GM23338 (cell line): Measurements from ENCODE around the gene PGPEP1.

Source experiments
- EZH2 ChIP-seq: fragments of 200-600 bp; sonication (generic); IDR thresholded peaks from one replicate; pipeline ENCODE4 v1.8.0; 2017; ENCODE audit warnings: antibody characterized with exemption, mild to moderate bottlenecking, low read depth; ENCODE audit not compliant: unreplicated experiment
- EZH2phosphoT487 ChIP-seq: fragments of 200-600 bp; sonication (generic); IDR thresholded peaks from one replicate; pipeline ENCODE4 v1.8.1; 2018; ENCODE audit warnings: antibody characterized with exemption; ENCODE audit not compliant: unreplicated experiment
- NANOG ChIP-seq: IDR thresholded peaks from 2 replicates; pipeline ENCODE4 v1.6.1; 2016; ENCODE audit warnings: antibody characterized with exemption, borderline replicate concordance
- POLR2AphosphoS5 ChIP-seq: IDR thresholded peaks from 2 replicates; pipeline ENCODE4 v1.6.1; 2016; ENCODE audit warnings: antibody characterized with exemption, low read depth
- ZNF114 ChIP-seq: fragments of 250-450 bp; sonication (Bioruptor Pico); IDR thresholded peaks from 2 replicates; pipeline ENCODE4 v1.5.0; 2020; ENCODE audit warnings: mild to moderate bottlenecking, moderate library complexity
- TF ChIP-seq, protein P1 (sequence below), 2 experiments: fragments of 200-600 bp in 1 of 2; sonication (generic) in 1 of 2; conservative IDR thresholded peaks; 2 replicates each; pipeline versions ENCODE4 v1.5.1 to v1.6.1; 2016 to 2017; ENCODE audit warnings: antibody characterized with exemption in 2 of 2, low read depth in 2 of 2, mild to moderate bottlenecking in 2 of 2, moderate library complexity in 1 of 2
- TF ChIP-seq, protein P2 (sequence below): IDR thresholded peaks from 2 replicates; pipeline ENCODE4 v1.6.1; 2016; ENCODE audit warnings: antibody characterized with exemption
- TF ChIP-seq, protein P3 (sequence below): IDR thresholded peaks from one replicate; pipeline ENCODE4 v1.6.1; 2018; ENCODE audit warnings: antibody characterized with exemption; ENCODE audit not compliant: unreplicated experiment

DNA sequence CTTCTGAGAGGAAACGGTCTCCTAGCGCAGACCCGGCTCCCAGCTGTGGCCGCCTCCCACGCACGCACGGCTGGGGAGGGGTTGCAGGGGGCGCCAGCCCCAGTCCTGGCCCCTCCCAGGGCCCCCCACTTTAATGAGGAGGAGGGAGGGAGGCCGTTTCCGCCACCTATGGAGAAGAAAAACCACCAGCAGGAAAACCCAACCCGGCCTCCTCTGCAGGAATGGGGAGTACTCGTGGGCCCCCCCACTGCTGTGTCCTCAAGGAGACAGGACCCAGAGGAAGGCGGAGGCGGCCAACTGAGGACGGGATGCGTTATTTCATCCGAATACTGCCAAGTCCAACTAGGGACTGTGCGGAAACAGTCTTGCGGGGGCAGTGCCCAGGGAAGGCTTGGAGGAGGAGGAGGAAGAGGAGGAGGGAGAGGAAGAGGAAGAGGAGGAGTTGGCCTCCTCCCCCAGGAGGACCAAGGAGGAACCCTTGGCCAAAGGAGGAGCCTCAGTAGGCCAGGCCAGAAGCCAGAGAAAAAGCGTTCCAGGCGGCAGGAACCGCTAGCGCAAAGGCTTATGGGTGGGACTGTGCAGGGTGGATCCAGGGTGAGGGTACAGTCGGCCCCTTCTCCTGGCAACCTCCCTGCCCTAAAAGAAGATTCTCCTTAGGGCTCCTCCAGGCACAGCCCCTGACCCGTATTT lies 74.9 kb downstream of the PGPEP1 start:
- TF ChIP-seq, protein P1, sequence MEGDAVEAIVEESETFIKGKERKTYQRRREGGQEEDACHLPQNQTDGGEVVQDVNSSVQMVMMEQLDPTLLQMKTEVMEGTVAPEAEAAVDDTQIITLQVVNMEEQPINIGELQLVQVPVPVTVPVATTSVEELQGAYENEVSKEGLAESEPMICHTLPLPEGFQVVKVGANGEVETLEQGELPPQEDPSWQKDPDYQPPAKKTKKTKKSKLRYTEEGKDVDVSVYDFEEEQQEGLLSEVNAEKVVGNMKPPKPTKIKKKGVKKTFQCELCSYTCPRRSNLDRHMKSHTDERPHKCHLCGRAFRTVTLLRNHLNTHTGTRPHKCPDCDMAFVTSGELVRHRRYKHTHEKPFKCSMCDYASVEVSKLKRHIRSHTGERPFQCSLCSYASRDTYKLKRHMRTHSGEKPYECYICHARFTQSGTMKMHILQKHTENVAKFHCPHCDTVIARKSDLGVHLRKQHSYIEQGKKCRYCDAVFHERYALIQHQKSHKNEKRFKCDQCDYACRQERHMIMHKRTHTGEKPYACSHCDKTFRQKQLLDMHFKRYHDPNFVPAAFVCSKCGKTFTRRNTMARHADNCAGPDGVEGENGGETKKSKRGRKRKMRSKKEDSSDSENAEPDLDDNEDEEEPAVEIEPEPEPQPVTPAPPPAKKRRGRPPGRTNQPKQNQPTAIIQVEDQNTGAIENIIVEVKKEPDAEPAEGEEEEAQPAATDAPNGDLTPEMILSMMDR (conservative IDR thresholded peaks at IDR 0.05; ENCODE audit: low read depth in 2 of 2): no peak
- TF ChIP-seq POLR2AphosphoS5: no peak
- no peak for TF ChIP-seq EZH2phosphoT487
- no peak for TF ChIP-seq ZNF114 (CRISPR knock-in tag)
- no peak for TF ChIP-seq NANOG
- no peak for TF ChIP-seq EZH2
- TF ChIP-seq, protein P2, sequence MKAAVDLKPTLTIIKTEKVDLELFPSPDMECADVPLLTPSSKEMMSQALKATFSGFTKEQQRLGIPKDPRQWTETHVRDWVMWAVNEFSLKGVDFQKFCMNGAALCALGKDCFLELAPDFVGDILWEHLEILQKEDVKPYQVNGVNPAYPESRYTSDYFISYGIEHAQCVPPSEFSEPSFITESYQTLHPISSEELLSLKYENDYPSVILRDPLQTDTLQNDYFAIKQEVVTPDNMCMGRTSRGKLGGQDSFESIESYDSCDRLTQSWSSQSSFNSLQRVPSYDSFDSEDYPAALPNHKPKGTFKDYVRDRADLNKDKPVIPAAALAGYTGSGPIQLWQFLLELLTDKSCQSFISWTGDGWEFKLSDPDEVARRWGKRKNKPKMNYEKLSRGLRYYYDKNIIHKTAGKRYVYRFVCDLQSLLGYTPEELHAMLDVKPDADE: no peak
- TF ChIP-seq, protein P3, sequence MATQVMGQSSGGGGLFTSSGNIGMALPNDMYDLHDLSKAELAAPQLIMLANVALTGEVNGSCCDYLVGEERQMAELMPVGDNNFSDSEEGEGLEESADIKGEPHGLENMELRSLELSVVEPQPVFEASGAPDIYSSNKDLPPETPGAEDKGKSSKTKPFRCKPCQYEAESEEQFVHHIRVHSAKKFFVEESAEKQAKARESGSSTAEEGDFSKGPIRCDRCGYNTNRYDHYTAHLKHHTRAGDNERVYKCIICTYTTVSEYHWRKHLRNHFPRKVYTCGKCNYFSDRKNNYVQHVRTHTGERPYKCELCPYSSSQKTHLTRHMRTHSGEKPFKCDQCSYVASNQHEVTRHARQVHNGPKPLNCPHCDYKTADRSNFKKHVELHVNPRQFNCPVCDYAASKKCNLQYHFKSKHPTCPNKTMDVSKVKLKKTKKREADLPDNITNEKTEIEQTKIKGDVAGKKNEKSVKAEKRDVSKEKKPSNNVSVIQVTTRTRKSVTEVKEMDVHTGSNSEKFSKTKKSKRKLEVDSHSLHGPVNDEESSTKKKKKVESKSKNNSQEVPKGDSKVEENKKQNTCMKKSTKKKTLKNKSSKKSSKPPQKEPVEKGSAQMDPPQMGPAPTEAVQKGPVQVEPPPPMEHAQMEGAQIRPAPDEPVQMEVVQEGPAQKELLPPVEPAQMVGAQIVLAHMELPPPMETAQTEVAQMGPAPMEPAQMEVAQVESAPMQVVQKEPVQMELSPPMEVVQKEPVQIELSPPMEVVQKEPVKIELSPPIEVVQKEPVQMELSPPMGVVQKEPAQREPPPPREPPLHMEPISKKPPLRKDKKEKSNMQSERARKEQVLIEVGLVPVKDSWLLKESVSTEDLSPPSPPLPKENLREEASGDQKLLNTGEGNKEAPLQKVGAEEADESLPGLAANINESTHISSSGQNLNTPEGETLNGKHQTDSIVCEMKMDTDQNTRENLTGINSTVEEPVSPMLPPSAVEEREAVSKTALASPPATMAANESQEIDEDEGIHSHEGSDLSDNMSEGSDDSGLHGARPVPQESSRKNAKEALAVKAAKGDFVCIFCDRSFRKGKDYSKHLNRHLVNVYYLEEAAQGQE: no peak
